DND-41 (cell line): ENCODE measurements around the gene ME3.

Experiments used
- ATAC-seq: fragments of 200-7000 bp; cut with Tn5 transposase; 3 replicates; pipeline ENCODE4 v1.9.1; 2021; ENCODE audit warnings: low read depth; ENCODE audit not compliant: insufficient read depth
- DNase-seq: peaks from one replicate; pipeline ENCODE4 v3.0.0-alpha.2; 2020
- H2AFZ ChIP-seq: 2 replicates; pipeline ENCODE4 v1.6.0; 2012; ENCODE audit warnings: low read depth, low read length
- H3K27ac ChIP-seq: 2 replicates; pipeline ENCODE4 v1.5.1; 2012; ENCODE audit warnings: low read length, inconsistent platforms
- H3K27me3 ChIP-seq: fragments of 200-600 bp; sonication (generic); 2 replicates; pipeline ENCODE4 v1.6.0; 2012; ENCODE audit warnings: low read length, mild to moderate bottlenecking, inconsistent platforms; ENCODE audit not compliant: insufficient read depth, poor library complexity
- H3K36me3 ChIP-seq: 2 replicates; pipeline ENCODE4 v1.5.1; 2012; ENCODE audit warnings: low read length, inconsistent platforms; ENCODE audit not compliant: insufficient read depth
- H3K4me1 ChIP-seq: 2 replicates; pipeline ENCODE4 v1.5.1; 2012; ENCODE audit warnings: mild to moderate bottlenecking, low read length; ENCODE audit not compliant: insufficient read depth
- H3K4me2 ChIP-seq: 2 replicates; pipeline ENCODE4 v1.6.0; 2012; ENCODE audit warnings: mild to moderate bottlenecking, moderate library complexity, low read length, inconsistent platforms; ENCODE audit not compliant: insufficient read depth
- H3K4me3 ChIP-seq, 2 experiments: fragments of 200-600 bp in 1 of 2; shearing (Covaris generic) in 1 of 2; 2 replicates each; pipeline ENCODE4 v1.5.1; 2012 to 2016; ENCODE audit warnings: inconsistent platforms in 2 of 2, low read length in 2 of 2, mild to moderate bottlenecking in 2 of 2, low read depth in 1 of 2, moderate library complexity in 1 of 2
- H3K79me2 ChIP-seq: 2 replicates; pipeline ENCODE4 v1.6.0; 2012; ENCODE audit warnings: low read length, inconsistent platforms; ENCODE audit not compliant: insufficient read depth
- H3K9ac ChIP-seq: 2 replicates; pipeline ENCODE4 v1.6.0; 2012; ENCODE audit warnings: low read depth, mild to moderate bottlenecking, inconsistent platforms, low read length, moderate library complexity
- H3K9me3 ChIP-seq: 2 replicates; pipeline ENCODE4 v1.5.1; 2012; ENCODE audit warnings: low read length, moderate library complexity, mild to moderate bottlenecking, inconsistent platforms; ENCODE audit not compliant: insufficient read depth, severe bottlenecking
- H4K20me1 ChIP-seq: 2 replicates; pipeline ENCODE4 v1.6.0; 2012; ENCODE audit warnings: low read length; ENCODE audit not compliant: insufficient read depth
- CTCF ChIP-seq: IDR thresholded peaks from 2 replicates; pipeline ENCODE4 v1.5.1; 2012; ENCODE audit warnings: borderline replicate concordance, low read length, moderate library complexity, mild to moderate bottlenecking; ENCODE audit not compliant: poor library complexity, severe bottlenecking; ENCODE audit errors: extremely low read depth
- EZH2 ChIP-seq: IDR thresholded peaks from 3 replicates; pipeline ENCODE4 v1.6.1; 2012; ENCODE audit warnings: borderline replicate concordance, low read depth, mild to moderate bottlenecking, moderate library complexity, low read length, inconsistent platforms; ENCODE audit not compliant: severe bottlenecking

Gene ME3

DNA sequence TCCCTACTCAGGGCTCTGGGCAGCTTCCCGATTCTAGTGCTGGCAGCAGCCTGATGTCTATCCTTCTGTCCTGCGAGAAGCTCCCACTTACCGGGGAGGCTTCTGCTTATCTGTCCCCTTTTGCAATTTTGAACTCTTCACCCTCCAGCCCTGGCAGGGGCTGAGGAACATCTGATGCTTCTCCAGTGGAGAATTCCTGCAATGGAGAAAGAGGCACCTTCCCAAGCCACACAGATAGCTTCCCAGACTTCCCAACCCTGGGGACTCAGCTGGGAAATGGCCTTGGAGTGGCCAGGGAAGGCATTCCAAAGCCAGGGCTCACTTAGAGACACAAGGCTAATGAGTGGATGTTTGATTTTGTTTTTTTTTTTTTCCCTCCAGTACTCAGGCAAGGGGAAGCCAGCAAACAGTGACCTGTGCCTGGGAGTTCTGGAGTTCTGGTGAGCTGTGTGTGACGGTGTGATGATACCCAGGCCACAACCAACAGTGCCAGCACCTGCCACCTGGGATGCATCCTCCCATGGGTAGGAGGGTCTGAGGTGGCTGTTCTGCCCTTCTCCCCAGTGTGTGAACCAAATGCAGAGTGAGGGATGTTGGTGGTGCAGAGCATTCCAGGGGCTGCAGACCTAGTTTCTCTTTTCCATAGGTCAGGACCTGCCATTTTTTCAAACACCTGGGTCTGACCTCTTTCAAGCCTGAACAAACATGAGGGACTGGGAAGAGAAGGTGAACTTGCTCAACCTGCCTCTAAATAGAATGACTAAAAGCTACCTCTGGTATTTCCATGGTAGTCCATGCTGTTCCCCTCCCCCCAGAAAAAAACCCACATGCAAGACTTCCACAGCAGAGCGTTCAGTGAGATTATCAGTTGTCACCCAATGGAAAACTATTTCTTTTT lies 202.7 kb downstream of the ME3 start:
- Histone ChIP-seq H3K4me2 (no peak overlapping the region), H3K36me3 (no peaks in the 10 kb centered on the region), H4K20me1 (no peaks in the 10 kb centered on the region), H3K4me3 (no peak overlapping the region), H3K27ac (no peak overlapping the region), H3K27me3 (no peaks in the 10 kb centered on the region), H3K9me3 (no peaks in the 10 kb centered on the region), H3K4me1 (no peaks in the 10 kb centered on the region), H2AFZ (no peak overlapping the region), H3K9ac (no peak overlapping the region), H3K79me2 (no peaks in the 10 kb centered on the region)
- TF ChIP-seq EZH2, result no peak
- TF ChIP-seq CTCF, result no peak
- DNase-seq (no peak), ATAC-seq (no peak)

GRCh38 chr11:86468169-86468568 lies 204.2 kb downstream of the ME3 start:
- no peaks in the 10 kb centered on the region for H3K4me1 ChIP-seq
- no peaks in the 10 kb centered on the region for H3K79me2 ChIP-seq
- H3K9me3 ChIP-seq, result no peaks in the 10 kb centered on the region
- H3K4me2 ChIP-seq, result no peak overlapping the region
- no peak for DNase-seq
- H4K20me1 ChIP-seq, result no peaks in the 10 kb centered on the region
- no peak overlapping the region for H3K4me3 ChIP-seq
- no peaks in the 10 kb centered on the region for H3K27me3 ChIP-seq
- no peaks in the 10 kb centered on the region for H3K36me3 ChIP-seq
- H2AFZ ChIP-seq, result no peak overlapping the region
- TF ChIP-seq EZH2, result no peak
- no peak for TF ChIP-seq CTCF
- H3K27ac ChIP-seq, result no peak overlapping the region
- no peak overlapping the region for H3K9ac ChIP-seq
- ATAC-seq, result no peak

GRCh38 chr11:86464509-86465221 lies 207.8 kb downstream of the ME3 start:
- H3K4me1 ChIP-seq, result no peaks in the 10 kb centered on the region
- no peaks in the 10 kb centered on the region for H3K79me2 ChIP-seq
- no peak overlapping the region for H3K4me2 ChIP-seq
- no peak for TF ChIP-seq EZH2
- TF ChIP-seq CTCF, result no peak
- H2AFZ ChIP-seq, result no peak overlapping the region
- no peak overlapping the region for H3K27ac ChIP-seq
- no peaks in the 10 kb centered on the region for H3K9me3 ChIP-seq
- DNase-seq, result no peak
- ATAC-seq, result no peak
- no peaks in the 10 kb centered on the region for H3K27me3 ChIP-seq
- H3K9ac ChIP-seq, result no peak overlapping the region
- H3K36me3 ChIP-seq, result no peaks in the 10 kb centered on the region
- no peaks in the 10 kb centered on the region for H4K20me1 ChIP-seq
- no peak overlapping the region for H3K4me3 ChIP-seq
